HepG2 (cell line): Measurements from ENCODE around the gene VDAC1. TPM values are rescaled to one million over a fixed set of nuclear protein-coding genes. Genes with fewer than 3 reads are reported as not detected.

Experiments
- AHR ChIP-seq: IDR thresholded peaks from 2 replicates; pipeline ENCODE4 v1.6.1; 2018; ENCODE audit warnings: missing genetic modification reagents, missing compliant biosample characterization
- ATM ChIP-seq: fragments of 450-650 bp; IDR thresholded peaks from 2 replicates; pipeline ENCODE4 v1.7.1; 2017; ENCODE audit warnings: mild to moderate bottlenecking, borderline replicate concordance
- CENPX ChIP-seq: sonication (generic); formaldehyde crosslinking; IDR thresholded peaks from 2 replicates; pipeline ENCODE4 v1.9.0; 2021; ENCODE audit warnings: mild to moderate bottlenecking, missing genetic modification reagents, moderate library complexity
- POLR2AphosphoS2 ChIP-seq: IDR thresholded peaks from 2 replicates; pipeline ENCODE4 v1.6.1; 2011; ENCODE audit warnings: low read depth, low read length, improper control_type of control experiment
- SATB2 ChIP-seq: sonication (generic); formaldehyde crosslinking; IDR thresholded peaks from 2 replicates; pipeline ENCODE4 v1.5.0; 2020; ENCODE audit warnings: missing genetic modification reagents
- SMAD3 ChIP-seq: sonication (generic); formaldehyde crosslinking; IDR thresholded peaks from 2 replicates; pipeline ENCODE4 v1.4.0; 2020; ENCODE audit warnings: missing genetic modification reagents
- U2AF1 ChIP-seq: fragments of 200-400 bp; formaldehyde crosslinking; optimal IDR thresholded peaks from 2 replicates; pipeline ENCODE3; 2017; ENCODE audit warnings: mild to moderate bottlenecking, low read depth, low read length
- ZBTB7B ChIP-seq: sonication (generic); formaldehyde crosslinking; IDR thresholded peaks from 2 replicates; pipeline ENCODE4 v1.4.0; 2020; ENCODE audit warnings: missing genetic modification reagents
- ZFP36L2 ChIP-seq: sonication (generic); formaldehyde crosslinking; IDR thresholded peaks from 2 replicates; pipeline ENCODE4 v1.4.0; 2020; ENCODE audit warnings: missing genetic modification reagents
- ZFY ChIP-seq: sonication (generic); formaldehyde crosslinking; IDR thresholded peaks from 2 replicates; pipeline ENCODE4 v1.4.0; 2020; ENCODE audit warnings: missing genetic modification reagents
- ZIK1 ChIP-seq: sonication (generic); formaldehyde crosslinking; IDR thresholded peaks from 2 replicates; pipeline ENCODE4 v1.5.0; 2020; ENCODE audit warnings: mild to moderate bottlenecking, low read depth, missing genetic modification reagents, borderline replicate concordance
- ZNF430 ChIP-seq: sonication (generic); formaldehyde crosslinking; IDR thresholded peaks from 2 replicates; pipeline ENCODE4 v1.9.0; 2021; ENCODE audit warnings: mild to moderate bottlenecking, missing genetic modification reagents
- ZNF556 ChIP-seq: sonication (generic); formaldehyde crosslinking; IDR thresholded peaks from 2 replicates; pipeline ENCODE4 v1.4.0; 2020; ENCODE audit warnings: mild to moderate bottlenecking, missing genetic modification reagents, borderline replicate concordance
- ZNF570 ChIP-seq: sonication (generic); formaldehyde crosslinking; IDR thresholded peaks from 2 replicates; pipeline ENCODE4 v1.4.0; 2020; ENCODE audit warnings: mild to moderate bottlenecking, missing genetic modification reagents, borderline replicate concordance
- ZNF652 ChIP-seq: IDR thresholded peaks from 2 replicates; pipeline ENCODE4 v1.6.1; 2016; ENCODE audit warnings: low read depth, borderline replicate concordance
- ZNF713 ChIP-seq: sonication (generic); formaldehyde crosslinking; IDR thresholded peaks from 2 replicates; pipeline ENCODE4 v1.4.0; 2020; ENCODE audit warnings: mild to moderate bottlenecking, missing genetic modification reagents
- ZNF766 ChIP-seq: sonication (generic); formaldehyde crosslinking; IDR thresholded peaks from 2 replicates; pipeline ENCODE4 v1.5.0; 2020; ENCODE audit warnings: missing genetic modification reagents, borderline replicate concordance
- polyA plus RNA-seq, 8 experiments: library from polyadenylated mRNA; depleted of rRNA in 3 of 8; stranded (reverse) in 7 of 8; unstranded in 1 of 8; fragments of >200 nt; fragmentation: Illumina TruSeq in 4 of 8; extraction: Trizol in 4 of 8; gene quantifications; 2 replicates each; pipeline versions ENCODE4 v1.2.1 to v1.2.3, GENCODE V29; 2011 to 2016; ENCODE audit warnings: low read depth in 4 of 8, missing spikeins in 1 of 8, mixed read lengths in 1 of 8; ENCODE audit not compliant: insufficient read depth in 1 of 8
- total RNA-seq, 5 experiments: library from RNA; depleted of rRNA; stranded (reverse); fragments of >200 nt; fragmentation: Illumina TruSeq; extraction: Trizol; gene quantifications; 2 replicates each; pipeline ENCODE4 v1.2.3, GENCODE V29; 2016; ENCODE audit warnings: low read depth in 1 of 5
- TF ChIP-seq, protein P1 (sequence below): sonication (generic); formaldehyde crosslinking; IDR thresholded peaks from 2 replicates; pipeline ENCODE4 v1.4.0; 2020; ENCODE audit warnings: missing genetic modification reagents
- TF ChIP-seq, protein P2 (sequence below), 2 experiments: sonication (generic) in 1 of 2; formaldehyde crosslinking in 1 of 2; IDR thresholded peaks; 2 replicates each; pipeline versions ENCODE4 v1.4.0 to v1.6.1; 2018 to 2020; ENCODE audit warnings: missing genetic modification reagents in 2 of 2, borderline replicate concordance in 1 of 2, low read depth in 1 of 2, mild to moderate bottlenecking in 1 of 2, missing biosample characterization in 1 of 2
- TF ChIP-seq, protein P3 (sequence below): sonication (generic); formaldehyde crosslinking; IDR thresholded peaks from 2 replicates; pipeline ENCODE4 v1.5.0; 2020; ENCODE audit warnings: missing genetic modification reagents
- TF ChIP-seq, protein P4 (sequence below): sonication (generic); formaldehyde crosslinking; IDR thresholded peaks from 2 replicates; pipeline ENCODE4 v1.4.0; 2020; ENCODE audit warnings: missing genetic modification reagents

The VDAC1 gene
- total and polyA plus RNA-seq, 2 of the 13 experiments (the other 11 are each of a cell fraction or from before 2014, with no cell fraction given) = 112 to 380 TPM

DNA sequence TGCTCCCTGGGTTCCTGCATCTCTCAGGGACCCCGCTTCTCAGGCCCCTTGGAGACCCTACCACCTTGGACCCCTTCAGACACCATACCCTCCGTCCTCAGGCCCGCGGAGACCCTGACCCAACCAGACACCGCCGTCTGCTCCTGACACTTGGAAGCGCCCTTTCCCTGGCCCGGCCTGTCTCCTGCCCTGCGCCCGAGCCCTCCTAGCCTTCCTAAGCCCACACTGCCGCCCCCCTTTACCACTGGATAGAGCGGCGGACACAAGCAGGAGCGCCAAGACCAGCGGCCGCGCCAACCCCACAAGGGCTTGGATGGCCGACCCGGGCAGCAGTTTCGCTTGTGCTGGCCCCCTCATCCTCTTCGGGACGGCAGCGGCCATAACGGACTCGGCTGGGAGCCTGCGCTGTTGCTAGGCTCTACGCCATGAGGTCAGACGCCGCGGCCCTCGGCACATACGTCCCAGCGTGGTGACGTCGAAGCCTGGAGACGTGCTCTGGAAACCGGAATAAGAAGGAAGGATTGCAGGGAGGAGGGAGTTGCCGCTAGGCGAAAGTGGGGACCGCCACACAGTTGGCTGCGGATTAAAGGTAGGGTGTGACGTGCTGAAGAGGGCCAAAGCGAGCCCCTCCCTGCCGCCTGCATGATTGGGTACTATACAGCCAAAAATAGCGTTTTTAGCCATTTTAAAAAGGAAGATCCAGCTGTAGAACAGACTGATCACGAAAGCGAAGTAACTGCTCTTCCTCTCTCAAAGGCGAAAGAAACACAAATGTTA is 36.4 kb downstream of the VDAC1 start, which contains the start of gene C5orf15 (continued):
- TF ChIP-seq CENPX (no peak), ZNF713 (peak; percentile 90; the same call in 1 of the 2 replicates), ZNF570 (CRISPR knock-in tag) (no peak), ATM (no peak), AHR (CRISPR knock-in tag) (no peak; the same call in 1 of the 2 replicates), SATB2 (CRISPR knock-in tag) (no peak), U2AF1 (no peak), ZFP36L2 (CRISPR knock-in tag) (0 out of 2 replicates have a peak, but pooled peaks have one; percentile 74), ZNF430 (CRISPR knock-in tag) (peak; percentile 73), ZNF766 (CRISPR knock-in tag) (peak; percentile 35; the same call in 1 of the 2 replicates), ZBTB7B (CRISPR knock-in tag) (peak; percentile 79), SMAD3 (peak; percentile 77; the same call in 1 of the 2 replicates), ZIK1 (CRISPR knock-in tag) (peak; percentile 22; the same call in 1 of the 2 replicates), ZFY (CRISPR knock-in tag) (peak; percentile 92), ZNF556 (CRISPR knock-in tag) (peak; percentile 72; the same call in 1 of the 2 replicates), POLR2AphosphoS2 (peak; percentile 59; the same call in 1 of the 2 replicates), ZNF652 (CRISPR knock-in tag) (no peak)
- TF ChIP-seq, protein P1, sequence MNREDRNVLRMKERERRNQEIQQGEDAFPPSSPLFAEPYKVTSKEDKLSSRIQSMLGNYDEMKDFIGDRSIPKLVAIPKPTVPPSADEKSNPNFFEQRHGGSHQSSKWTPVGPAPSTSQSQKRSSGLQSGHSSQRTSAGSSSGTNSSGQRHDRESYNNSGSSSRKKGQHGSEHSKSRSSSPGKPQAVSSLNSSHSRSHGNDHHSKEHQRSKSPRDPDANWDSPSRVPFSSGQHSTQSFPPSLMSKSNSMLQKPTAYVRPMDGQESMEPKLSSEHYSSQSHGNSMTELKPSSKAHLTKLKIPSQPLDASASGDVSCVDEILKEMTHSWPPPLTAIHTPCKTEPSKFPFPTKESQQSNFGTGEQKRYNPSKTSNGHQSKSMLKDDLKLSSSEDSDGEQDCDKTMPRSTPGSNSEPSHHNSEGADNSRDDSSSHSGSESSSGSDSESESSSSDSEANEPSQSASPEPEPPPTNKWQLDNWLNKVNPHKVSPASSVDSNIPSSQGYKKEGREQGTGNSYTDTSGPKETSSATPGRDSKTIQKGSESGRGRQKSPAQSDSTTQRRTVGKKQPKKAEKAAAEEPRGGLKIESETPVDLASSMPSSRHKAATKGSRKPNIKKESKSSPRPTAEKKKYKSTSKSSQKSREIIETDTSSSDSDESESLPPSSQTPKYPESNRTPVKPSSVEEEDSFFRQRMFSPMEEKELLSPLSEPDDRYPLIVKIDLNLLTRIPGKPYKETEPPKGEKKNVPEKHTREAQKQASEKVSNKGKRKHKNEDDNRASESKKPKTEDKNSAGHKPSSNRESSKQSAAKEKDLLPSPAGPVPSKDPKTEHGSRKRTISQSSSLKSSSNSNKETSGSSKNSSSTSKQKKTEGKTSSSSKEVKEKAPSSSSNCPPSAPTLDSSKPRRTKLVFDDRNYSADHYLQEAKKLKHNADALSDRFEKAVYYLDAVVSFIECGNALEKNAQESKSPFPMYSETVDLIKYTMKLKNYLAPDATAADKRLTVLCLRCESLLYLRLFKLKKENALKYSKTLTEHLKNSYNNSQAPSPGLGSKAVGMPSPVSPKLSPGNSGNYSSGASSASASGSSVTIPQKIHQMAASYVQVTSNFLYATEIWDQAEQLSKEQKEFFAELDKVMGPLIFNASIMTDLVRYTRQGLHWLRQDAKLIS (CRISPR knock-in tag) = 0 out of 2 replicates have a peak, but pooled peaks have one; percentile 75
- TF ChIP-seq, protein P2, sequence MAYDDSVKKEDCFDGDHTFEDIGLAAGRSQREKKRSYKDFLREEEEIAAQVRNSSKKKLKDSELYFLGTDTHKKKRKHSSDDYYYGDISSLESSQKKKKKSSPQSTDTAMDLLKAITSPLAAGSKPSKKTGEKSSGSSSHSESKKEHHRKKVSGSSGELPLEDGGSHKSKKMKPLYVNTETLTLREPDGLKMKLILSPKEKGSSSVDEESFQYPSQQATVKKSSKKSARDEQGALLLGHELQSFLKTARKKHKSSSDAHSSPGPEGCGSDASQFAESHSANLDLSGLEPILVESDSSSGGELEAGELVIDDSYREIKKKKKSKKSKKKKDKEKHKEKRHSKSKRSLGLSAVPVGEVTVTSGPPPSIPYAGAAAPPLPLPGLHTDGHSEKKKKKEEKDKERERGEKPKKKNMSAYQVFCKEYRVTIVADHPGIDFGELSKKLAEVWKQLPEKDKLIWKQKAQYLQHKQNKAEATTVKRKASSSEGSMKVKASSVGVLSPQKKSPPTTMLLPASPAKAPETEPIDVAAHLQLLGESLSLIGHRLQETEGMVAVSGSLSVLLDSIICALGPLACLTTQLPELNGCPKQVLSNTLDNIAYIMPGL (CRISPR knock-in tag; IDR thresholded peaks at IDR 0.05; ENCODE audit: borderline replicate concordance in 1 of 2, low read depth in 1 of 2) = peak; percentile 86 to 93
- TF ChIP-seq, protein P3, sequence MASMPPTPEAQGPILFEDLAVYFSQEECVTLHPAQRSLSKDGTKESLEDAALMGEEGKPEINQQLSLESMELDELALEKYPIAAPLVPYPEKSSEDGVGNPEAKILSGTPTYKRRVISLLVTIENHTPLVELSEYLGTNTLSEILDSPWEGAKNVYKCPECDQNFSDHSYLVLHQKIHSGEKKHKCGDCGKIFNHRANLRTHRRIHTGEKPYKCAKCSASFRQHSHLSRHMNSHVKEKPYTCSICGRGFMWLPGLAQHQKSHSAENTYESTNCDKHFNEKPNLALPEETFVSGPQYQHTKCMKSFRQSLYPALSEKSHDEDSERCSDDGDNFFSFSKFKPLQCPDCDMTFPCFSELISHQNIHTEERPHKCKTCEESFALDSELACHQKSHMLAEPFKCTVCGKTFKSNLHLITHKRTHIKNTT = no peak
- TF ChIP-seq, protein P4, sequence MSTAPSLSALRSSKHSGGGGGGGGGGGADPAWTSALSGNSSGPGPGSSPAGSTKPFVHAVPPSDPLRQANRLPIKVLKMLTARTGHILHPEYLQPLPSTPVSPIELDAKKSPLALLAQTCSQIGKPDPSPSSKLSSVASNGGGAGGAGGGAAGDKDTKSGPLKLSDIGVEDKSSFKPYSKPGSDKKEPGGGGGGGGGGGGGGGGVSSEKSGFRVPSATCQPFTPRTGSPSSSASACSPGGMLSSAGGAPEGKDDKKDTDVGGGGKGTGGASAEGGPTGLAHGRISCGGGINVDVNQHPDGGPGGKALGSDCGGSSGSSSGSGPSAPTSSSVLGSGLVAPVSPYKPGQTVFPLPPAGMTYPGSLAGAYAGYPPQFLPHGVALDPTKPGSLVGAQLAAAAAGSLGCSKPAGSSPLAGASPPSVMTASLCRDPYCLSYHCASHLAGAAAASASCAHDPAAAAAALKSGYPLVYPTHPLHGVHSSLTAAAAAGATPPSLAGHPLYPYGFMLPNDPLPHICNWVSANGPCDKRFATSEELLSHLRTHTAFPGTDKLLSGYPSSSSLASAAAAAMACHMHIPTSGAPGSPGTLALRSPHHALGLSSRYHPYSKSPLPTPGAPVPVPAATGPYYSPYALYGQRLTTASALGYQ (CRISPR knock-in tag) = no peak
